ENCODE data around the gene SDK1.

Gene SDK1

DNA sequence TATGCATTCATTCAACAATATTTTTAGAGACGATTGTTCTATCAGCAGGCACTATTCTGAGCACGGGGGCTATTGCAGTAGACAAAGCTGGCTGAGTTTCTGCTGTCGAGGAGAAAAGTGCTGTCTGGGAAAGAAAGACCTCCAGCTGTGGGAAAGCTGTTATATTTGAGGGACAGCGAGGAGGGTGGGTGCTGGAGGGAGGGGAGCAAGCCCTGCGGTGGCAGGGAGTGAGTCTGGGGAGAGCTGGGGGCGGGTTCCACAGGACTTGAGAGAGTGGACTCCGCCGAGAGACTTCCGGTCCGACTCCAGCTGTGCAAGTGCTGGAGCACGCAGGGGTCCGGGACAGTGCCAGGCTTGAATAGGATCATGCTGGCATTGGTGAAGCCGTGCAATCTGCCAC, 778.9 kb downstream of the SDK1 start:
- Histone ChIP-seq H3K36me3 (no peaks in the 10 kb centered on the region; the same call in 1 of the 2 replicates), H3K27ac (no peak overlapping the region), H3K27me3 (ENCODE audit: insufficient read depth, low read depth, severe bottlenecking) (no peaks in the 10 kb centered on the region), H3K9me3 (ENCODE audit: severe bottlenecking) (no peaks in the 10 kb centered on the region), H3K4me3 (ENCODE audit: low read depth, low read length) (no peak overlapping the region)
- no peak for DNase-seq
- TF ChIP-seq, protein P1, sequence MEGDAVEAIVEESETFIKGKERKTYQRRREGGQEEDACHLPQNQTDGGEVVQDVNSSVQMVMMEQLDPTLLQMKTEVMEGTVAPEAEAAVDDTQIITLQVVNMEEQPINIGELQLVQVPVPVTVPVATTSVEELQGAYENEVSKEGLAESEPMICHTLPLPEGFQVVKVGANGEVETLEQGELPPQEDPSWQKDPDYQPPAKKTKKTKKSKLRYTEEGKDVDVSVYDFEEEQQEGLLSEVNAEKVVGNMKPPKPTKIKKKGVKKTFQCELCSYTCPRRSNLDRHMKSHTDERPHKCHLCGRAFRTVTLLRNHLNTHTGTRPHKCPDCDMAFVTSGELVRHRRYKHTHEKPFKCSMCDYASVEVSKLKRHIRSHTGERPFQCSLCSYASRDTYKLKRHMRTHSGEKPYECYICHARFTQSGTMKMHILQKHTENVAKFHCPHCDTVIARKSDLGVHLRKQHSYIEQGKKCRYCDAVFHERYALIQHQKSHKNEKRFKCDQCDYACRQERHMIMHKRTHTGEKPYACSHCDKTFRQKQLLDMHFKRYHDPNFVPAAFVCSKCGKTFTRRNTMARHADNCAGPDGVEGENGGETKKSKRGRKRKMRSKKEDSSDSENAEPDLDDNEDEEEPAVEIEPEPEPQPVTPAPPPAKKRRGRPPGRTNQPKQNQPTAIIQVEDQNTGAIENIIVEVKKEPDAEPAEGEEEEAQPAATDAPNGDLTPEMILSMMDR (IDR thresholded peaks at IDR 0.05; ENCODE audit: low read depth, low read length), result no peak

DNA sequence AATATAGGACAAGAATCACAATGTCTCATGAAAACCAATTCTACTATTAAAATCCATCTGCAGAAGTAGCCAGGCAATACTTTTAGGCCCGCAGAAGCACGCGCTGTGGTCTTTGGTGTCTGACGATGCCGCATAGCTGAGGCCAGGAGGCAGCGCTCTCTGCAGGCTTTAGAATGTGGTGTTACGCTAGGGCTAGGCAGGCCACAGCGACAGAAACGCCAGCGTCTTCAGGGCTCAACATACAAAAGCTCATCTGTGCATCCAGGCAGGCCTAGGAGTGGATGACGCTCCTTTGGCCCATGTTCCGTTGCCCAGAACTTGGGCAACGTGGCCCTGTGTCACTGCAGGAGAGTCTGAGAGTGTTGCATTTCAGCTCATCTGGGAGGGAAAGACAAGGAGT, 779.9 kb downstream of the SDK1 start:
- H3K9me3 ChIP-seq (ENCODE audit: severe bottlenecking), result no peaks in the 10 kb centered on the region
- H3K27ac ChIP-seq, result no peak overlapping the region
- no peak overlapping the region for H3K4me3 ChIP-seq (ENCODE audit: low read depth, low read length)
- TF ChIP-seq, protein P1 (IDR thresholded peaks at IDR 0.05; ENCODE audit: low read depth, low read length), result 0 out of 2 replicates have a peak, but pooled peaks have one; percentile 14
- no peak for DNase-seq
- no peaks in the 10 kb centered on the region; the same call in 1 of the 2 replicates for H3K36me3 ChIP-seq
- no peaks in the 10 kb centered on the region for H3K27me3 ChIP-seq (ENCODE audit: insufficient read depth, low read depth, severe bottlenecking)

DNA sequence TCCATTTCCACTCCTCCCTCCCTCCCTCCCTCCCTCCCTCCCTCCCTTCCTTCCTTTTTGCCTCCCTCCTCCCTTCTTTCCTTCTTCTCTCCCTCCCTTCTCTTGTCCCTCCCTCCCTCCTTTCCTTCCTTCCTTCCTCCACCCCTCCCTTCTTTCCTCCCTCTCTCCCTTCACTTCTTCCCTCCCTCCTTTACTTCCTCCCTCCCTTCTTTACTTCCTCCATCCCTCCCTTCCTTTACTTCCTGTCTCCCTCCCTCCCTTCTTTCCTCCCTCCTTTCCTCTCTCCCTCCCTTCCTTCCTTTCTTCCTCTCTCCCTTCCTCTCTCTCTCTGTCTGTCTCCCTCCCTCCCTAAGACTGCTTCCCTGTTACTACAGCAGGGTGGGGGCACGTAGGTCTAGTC, 782.5 kb downstream of the SDK1 start:
- Histone ChIP-seq H3K27me3 (ENCODE audit: insufficient read depth, low read depth, severe bottlenecking) (no peaks in the 10 kb centered on the region), H3K9me3 (ENCODE audit: severe bottlenecking) (no peaks in the 10 kb centered on the region), H3K4me3 (ENCODE audit: low read depth, low read length) (no peak overlapping the region), H3K36me3 (no peaks in the 10 kb centered on the region), H3K27ac (no peak overlapping the region)
- TF ChIP-seq, protein P1 (IDR thresholded peaks at IDR 0.05; ENCODE audit: low read depth, low read length), result no peak
- no peak for DNase-seq

DNA sequence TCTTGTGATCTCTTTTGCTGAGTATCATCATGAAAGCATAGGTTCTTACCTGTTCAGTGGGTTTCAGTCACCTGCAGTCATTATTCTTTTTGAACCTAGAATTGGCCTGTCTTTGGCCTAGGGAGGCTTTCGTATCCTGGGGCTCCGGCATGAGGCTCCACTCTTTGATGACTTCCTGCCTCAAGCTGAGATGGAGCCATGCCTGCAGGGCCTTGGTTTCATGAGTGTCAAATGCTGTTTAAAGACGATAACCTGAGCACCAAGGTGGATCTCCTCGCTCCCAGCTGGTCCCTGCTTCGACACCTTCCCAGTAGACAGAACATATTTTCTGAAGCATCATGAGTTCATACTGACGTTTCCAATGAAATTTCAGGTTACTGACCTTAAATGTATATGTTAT, 783.2 kb downstream of the SDK1 start:
- Histone ChIP-seq H3K36me3 (no peaks in the 10 kb centered on the region), H3K27me3 (ENCODE audit: insufficient read depth, low read depth, severe bottlenecking) (no peaks in the 10 kb centered on the region), H3K9me3 (ENCODE audit: severe bottlenecking) (no peaks in the 10 kb centered on the region), H3K27ac (no peak overlapping the region), H3K4me3 (ENCODE audit: low read depth, low read length) (no peak overlapping the region)
- DNase-seq, result no peak
- TF ChIP-seq, protein P1 (IDR thresholded peaks at IDR 0.05; ENCODE audit: low read depth, low read length), result no peak

DNA sequence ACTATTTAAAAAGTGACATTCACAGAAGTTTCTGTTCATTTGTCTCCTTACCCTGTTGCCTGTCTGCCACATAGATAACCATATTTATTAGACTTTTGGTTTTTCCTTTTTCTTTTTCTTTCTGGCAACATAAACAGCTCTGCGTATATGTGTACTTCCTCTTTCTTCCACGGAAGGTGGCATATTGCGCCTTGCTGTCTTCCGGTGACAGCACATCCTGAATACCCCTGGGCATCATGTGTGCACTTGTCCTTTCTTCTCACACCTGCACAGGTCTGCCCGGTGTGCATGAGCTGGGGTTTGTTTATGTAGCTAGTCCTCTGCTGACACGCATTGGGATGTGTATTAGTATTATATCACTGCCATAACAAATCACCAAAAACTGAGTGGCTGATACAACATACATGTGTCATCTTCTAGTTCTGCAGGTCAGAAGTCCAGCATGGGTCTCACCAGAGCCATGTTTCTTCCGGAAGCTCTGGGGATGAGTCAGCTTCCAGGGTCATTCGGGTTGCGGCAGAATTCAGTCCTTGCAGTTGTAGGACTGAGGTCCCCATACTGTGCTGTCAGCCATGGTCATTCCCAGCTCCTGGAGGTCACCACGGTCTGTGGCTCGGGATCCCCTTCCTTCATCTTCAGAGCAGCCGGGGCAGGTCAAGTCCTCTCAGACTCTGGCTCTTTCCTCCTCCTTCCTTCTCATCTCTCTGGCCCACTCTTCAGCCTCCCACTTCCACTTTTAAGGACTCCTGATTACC, 785.1 kb downstream of the SDK1 start:
- no peak overlapping the region for H3K27ac ChIP-seq
- no peaks in the 10 kb centered on the region for H3K27me3 ChIP-seq (ENCODE audit: insufficient read depth, low read depth, severe bottlenecking)
- no peak overlapping the region for H3K4me3 ChIP-seq (ENCODE audit: low read depth, low read length)
- H3K9me3 ChIP-seq (ENCODE audit: severe bottlenecking), result peaks cover 6% of the 10 kb centered on the region
- TF ChIP-seq, protein P1 (IDR thresholded peaks at IDR 0.05; ENCODE audit: low read depth, low read length), result no peak
- no peak for DNase-seq
- H3K36me3 ChIP-seq, result no peaks in the 10 kb centered on the region

DNA sequence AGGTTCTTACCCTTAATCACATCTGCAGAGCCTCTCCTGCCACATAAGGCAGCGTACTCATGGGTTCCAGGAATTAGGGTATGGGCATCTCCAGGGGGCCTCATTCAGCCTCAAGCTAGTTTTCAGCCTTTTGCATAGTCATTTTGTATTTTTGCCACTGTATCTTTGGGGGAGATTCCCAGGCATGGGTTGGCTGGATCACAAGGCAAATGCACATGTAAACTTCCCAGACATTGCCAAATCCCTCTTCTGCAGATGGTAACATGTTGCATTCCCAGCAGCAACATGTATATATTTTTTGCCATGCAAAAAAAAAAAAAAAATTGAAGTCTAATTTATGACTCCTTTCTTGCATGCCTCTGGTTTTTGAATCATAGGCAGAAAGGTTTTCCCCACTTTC, 785.7 kb downstream of the SDK1 start:
- no peak for DNase-seq
- TF ChIP-seq, protein P1 (IDR thresholded peaks at IDR 0.05; ENCODE audit: low read depth, low read length), result no peak
- H3K27me3 ChIP-seq (ENCODE audit: insufficient read depth, low read depth, severe bottlenecking), result no peaks in the 10 kb centered on the region

More for the DNA sequence above, 785.7 kb downstream of the SDK1 start:
- no peak overlapping the region for H3K4me3 ChIP-seq (ENCODE audit: low read depth, low read length)
- peaks cover 6% of the 10 kb centered on the region for H3K9me3 ChIP-seq (ENCODE audit: severe bottlenecking)
- H3K27ac ChIP-seq, result no peak overlapping the region
- no peaks in the 10 kb centered on the region for H3K36me3 ChIP-seq
